KBM-7 (cell line): ENCODE data around the gene LHB.

Source experiments
- DNase-seq: peaks from one replicate; pipeline ENCODE4 v3.0.0-alpha.2; 2015
- in situ Hi-C: fragments of 300-500 bp; cut with MboI; formaldehyde crosslinking; loops from 2 replicates; pipeline ENCODE4 v1.14.3; 2020; ENCODE audit warnings: low sequenced_read_pairs, low pct_unique_long_range_greater_than_20kb, mixed read lengths

Gene LHB

GRCh38 chr19:48989701-48990291 is 27.1 kb downstream of the LHB start:
- in situ Hi-C loops, result no loop called here
- DNase-seq, result no peak

DNA sequence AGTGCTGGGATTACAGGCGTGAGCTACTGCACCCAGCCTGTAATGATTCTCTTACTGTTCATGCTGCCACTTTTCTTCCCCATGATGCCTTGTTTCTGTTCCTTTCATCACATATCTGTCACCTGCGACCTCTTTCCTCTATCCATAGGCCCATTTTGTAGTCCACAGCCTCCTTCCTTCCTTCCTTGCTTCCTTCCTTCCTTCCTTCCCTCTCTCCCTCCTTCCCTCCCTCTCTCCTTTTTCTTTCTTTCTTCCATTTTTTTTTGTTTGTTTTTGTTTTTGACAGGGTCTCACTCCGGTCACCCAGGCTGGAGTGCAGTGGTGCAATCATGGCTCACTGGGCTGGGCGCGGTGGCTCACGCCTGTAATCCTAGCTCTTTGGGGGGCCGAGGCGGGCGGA is 28.0 kb downstream of the LHB start:
- no peak for DNase-seq
- in situ Hi-C loops, result no loop called here

GRCh38 chr19:48988286-48988685 is 28.6 kb downstream of the LHB start:
- in situ Hi-C loops, result no loop called here
- DNase-seq, result no peak

DNA sequence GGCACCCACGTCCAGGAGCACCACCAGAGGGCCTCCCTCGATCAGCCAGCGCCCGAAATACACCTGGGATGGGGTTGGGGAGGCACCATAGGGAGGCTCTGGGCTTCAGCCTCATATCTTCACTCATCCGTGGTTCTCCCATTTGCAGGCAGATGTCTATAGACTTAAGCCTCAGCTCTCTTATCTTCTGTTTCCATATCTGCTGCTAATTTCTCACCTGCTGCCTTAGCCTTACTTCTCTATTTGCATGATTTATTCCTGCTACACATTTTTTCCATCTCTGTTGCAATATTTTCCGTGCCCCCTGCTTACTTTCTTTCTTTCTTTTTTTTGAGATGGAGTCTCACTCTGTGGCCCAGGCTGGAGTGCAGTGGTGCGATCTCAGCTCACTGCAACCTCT is 29.6 kb downstream of the LHB start:
- in situ Hi-C loops, result no loop called here
- DNase-seq, result no peak

DNA sequence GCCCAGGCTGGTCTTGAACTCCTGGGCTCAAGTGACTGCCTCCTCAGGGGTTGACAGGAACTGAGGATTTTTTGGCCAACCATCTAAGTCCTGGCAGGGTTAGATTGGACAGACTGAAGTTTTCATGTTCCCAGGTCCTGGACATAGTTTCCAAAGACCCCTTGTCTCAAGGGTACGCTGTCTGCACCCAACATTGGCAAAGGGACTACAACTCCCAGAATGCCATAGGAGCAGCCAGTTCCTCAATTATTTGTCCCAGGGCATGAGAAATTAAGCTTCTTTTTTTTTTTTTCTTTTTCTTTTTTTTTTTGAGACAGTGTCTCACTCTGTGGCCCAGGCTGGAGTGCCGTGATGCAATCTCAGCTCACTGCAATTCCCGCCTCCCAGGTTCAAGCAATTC is 30.7 kb downstream of the LHB start:
- no peak for DNase-seq
- in situ Hi-C loops, result no loop called here

GRCh38 chr19:48985711-48986110 is 31.2 kb downstream of the LHB start:
- in situ Hi-C loops, result no loop called here
- DNase-seq, result no peak

DNA sequence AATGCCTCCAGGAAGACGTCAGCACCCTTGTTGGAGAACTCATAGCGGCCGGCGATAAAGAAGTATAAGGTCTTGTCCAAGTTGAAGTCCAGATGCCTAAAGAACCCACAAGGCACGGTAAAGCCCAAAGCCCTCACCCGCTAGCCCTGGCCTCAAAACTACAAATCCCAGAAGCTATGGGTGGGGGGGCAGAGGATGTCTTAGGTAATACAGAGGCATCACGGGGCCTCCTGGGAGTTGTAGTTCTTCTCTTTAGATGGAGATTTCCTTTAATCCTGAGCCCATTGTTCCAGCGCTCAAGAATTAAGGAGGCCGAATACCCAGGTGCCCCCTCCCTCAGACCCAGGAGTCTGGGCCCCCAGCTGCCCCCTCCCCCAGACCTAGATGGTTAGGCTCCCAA is 34.6 kb downstream of the LHB start:
- in situ Hi-C loops, result no loop called here
- no peak for DNase-seq

GRCh38 chr19:48977061-48977460 is 39.8 kb downstream of the LHB start:
- in situ Hi-C loops, result no loop called here

DNA sequence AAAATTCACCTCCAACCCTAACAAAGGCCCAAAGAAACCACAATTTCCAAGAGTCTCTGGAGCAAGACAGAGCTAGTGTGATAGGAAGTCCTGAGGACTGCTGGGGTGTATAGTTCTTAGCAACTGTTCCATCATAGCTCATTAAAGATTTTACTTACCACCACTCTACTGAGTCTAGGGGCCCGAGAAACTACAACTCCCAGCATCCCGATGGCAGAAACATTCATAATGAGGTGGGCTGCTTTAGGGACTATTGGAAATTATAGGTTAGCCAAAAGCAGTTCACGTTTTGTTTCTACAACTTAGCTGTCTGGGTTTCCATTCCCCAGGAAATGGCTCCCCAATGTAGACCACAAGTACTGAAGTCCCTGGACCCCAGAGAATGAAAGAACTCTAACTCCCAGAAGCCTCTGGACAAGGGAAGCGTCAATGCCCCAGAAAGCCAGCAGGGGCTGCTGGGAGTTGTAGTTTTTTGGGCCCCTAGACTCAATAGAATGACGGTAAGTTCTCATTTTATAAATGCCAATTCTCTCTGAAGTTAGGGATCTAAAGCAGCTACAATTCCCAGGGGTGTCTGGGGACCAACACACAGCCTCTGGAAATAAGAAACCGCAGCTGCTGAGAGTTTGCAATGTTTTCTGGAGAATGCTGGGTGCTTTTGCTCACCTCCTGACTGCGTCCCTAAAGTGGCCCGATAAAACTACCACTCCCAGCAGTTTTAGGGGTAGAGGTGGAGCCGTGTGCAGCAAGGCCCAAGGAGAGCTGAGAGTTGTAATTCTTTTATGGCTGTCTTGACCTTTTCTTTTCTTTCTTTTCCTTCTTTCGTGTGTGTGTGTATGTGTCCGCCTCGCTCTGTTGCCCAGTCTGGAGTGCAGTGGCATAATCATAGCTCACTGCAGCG is 40.7 kb downstream of the LHB start:
- peak; percentile 58 for DNase-seq

More at GRCh38 chr19:48977061-48977460, 39.8 kb downstream of the LHB start:
- DNase-seq, result no peak

DNA sequence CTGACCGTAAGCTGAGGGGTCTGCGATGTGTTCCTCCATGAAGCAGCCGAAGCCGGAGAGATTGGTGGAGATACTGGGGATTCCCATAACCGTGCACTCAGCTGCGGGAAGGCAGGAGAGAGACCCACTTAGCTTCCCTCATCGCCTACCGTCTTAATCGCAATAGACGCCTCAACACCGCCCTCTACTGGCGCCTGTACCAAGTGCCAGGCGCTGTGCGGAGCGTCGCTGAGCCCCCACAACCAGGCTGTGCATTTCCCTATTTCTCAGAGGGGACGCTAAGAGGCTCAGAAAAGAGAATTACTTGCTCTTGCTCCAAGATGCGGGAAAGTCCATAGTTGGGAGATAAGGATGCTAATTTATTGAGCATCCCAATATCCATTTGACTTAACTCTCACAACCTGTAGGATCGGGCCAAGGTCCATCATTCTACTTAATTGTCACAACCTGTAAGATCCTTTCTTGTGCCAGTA is 45.9 kb downstream of the LHB start:
- peak; percentile 93 for DNase-seq
- in situ Hi-C loops, result no loop called here

More for the DNA sequence above, 40.7 kb downstream of the LHB start:
- in situ Hi-C loops, result no loop called here

DNA sequence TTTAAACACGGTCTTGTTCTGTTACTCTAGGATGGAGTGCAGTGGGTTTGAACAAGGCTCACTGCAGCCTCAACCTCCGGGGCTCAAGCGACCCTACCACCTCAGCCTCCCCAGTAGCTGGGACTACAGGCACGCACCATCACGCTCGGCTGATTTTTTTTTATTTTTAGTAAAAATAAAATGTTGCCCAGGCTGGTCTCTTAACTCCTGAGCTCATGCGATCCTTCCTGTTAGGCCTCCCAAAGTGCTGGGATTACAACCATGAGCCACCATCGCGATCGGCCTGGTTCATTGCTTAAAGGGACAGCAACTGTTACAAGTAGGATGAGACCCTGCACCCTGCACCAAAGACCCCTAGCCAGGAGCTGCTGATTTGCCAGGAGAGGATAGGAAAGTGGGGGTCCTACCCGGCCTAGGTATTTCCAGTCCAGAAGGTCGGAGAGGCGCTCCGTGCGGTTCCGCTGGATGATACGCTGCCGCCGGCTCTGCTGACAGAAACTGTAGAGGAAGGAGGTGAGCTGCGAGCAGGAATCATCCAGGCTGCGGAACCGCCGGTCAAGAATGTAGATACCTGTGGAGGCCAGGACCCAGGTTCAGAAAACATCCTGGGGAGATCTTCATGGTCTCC is 46.6 kb downstream of the LHB start:
- no peak for DNase-seq
- in situ Hi-C loops, result no loop called here

DNA sequence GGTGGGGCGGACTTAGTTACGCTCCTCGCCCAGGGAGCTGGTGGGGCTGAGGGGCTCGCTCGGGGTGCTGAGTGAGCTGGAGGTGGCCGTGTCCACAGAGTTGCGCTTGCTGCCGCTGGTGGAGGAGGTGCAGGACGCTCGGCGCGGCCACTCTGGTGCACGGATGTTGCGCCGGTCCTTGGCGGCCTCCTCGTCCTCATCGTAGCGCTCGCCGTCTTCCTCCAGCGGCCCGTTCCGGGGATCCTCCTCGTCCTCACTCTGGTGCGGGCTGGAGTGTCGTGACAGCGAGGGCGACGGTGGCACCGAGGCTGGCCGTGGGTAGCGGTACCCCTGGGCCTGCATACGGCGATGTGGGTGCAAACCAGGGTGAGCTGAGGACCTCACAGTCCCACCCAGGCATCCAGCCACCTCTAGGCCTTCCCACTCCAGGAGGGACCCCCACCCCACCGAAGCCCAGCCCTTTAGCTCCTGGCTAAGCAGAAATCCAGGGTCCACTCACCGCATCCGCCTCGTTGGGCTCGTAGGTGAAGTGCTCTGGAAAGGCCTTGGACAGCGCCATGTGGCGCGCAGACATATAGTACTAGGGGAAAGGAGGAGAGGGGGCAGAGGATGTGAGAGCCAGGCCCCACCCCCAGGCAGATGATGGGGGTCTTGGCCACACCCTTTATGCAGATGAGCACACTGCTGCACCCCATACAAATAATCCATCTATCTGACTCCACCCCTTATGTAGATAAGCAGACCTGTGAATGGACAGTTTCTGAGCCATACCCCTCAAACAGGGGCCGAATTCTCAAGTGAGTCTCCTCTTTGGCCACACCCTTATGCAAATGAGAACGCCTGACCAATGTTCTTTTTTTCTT is 47.4 kb downstream of the LHB start:
- in situ Hi-C loops, result no loop called here
- no peak for DNase-seq

GRCh38 chr19:48968813-48969218 is 48.1 kb downstream of the LHB start:
- in situ Hi-C loops, result no loop called here
- no peak for DNase-seq

DNA sequence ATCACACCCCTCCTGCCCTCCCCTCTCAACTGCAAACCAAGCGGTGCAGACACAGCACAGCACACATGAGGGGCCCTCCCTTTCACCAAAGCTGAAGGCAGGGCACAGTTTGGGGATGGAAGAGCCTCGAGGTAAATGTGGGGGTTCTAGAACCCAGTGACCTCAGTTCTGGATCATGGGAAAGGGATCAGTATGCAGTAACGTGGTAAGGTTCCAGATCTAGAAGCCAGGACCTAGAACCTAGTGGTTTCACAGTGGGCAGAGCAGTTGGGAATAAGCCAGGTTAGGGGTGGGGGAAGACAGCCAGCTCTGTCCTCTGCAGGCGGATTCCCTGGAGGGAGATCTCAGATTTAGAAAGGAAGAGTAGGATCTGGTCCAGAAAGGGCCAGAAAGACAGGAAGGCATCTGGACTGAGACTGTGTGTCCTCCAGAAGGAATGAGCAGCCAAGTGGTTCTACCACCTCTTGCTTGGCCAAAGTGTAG is 48.7 kb downstream of the LHB start:
- in situ Hi-C loops, result no loop called here
- DNase-seq, result no peak

- peak; percentile 56 for DNase-seq
- in situ Hi-C loops, result no loop called here
Measured at GRCh38 chr19:48967346-48968178, 49.3 kb downstream of the LHB start.

DNA sequence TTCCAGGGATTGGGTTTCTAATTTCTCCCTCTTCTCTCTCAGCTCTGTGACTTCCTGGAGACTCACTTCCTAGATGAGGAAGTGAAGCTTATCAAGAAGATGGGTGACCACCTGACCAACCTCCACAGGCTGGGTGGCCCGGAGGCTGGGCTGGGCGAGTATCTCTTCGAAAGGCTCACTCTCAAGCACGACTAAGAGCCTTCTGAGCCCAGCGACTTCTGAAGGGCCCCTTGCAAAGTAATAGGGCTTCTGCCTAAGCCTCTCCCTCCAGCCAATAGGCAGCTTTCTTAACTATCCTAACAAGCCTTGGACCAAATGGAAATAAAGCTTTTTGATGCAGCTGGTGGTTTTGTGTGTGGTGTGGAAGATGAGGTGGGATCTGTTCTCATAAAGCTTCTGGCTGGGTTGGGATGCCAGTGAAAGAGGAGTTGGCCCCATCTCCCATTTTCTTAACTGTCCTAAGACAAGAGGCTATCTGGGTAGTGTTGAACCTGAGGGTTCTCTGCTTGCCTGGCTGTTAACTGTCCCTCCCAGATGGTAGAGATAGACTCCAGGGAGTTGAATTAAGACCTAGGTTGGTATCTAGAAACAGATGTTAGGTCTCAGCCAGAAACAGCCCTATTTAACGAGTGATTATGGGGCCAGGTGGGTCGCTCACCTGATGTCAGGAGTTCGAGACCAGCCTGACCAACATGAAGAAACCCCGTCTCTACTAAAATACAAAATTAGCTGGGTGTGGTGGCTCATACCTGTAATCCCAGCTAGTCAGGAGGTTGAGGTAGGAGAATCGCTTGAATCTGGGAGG is 50.1 kb downstream of the LHB start:
- in situ Hi-C loops, result no loop called here
- DNase-seq, result peak; percentile 51
